ENCODE measurements around the gene CDK11B.
A peak's percentile ranks its signal among the peaks of the same experiment; 100 is the strongest.
"Not testable (repeated sequence)": the region's sequence is repeated elsewhere in the genome, so short reads cannot be mapped to it uniquely, and the experiment has no call there.

CDK11B gene

GRCh38 chr1:1658583-1659549, at the start of gene CDK11B:
CDK11B (minus strand) TSS chr1:1659004; CDS start chr1:1657485, 1,519 bp downstream.
- not testable (repeated sequence) for H3K4me1 ChIP-seq (ENCODE audit: insufficient read depth, low read length)
- peak within 1 kb of the TSS; percentile 88 for H3K27ac ChIP-seq (ENCODE audit: low read depth, low read length)

GRCh38 chr1:1707897-1708296, 49.1 kb upstream of the CDK11B start:
- H3K9me3 ChIP-seq (ENCODE audit: low read length); H3K27ac ChIP-seq (ENCODE audit: low read depth, low read length); H3K36me3 ChIP-seq (ENCODE audit: insufficient read depth, low read length); H3K9ac ChIP-seq (ENCODE audit: low read length); H3K27me3 ChIP-seq (ENCODE audit: control insufficient read depth in 1 of 2, insufficient read depth in 2 of 2, low read length in 2 of 2); H3K4me1 ChIP-seq (ENCODE audit: insufficient read depth, low read length); H3K4me3 ChIP-seq (ENCODE audit: low read depth in 1 of 2, low read length in 2 of 2): not testable (repeated sequence)

More at GRCh38 chr1:1658583-1659549, at the start of gene CDK11B:
- Histone ChIP-seq H3K36me3 (ENCODE audit: insufficient read depth, low read length) (peaks cover 21% of the 10 kb centered on the region), H3K4me3 (ENCODE audit: low read depth in 1 of 2, low read length in 2 of 2) (peak within 1 kb of the TSS; percentile 55 to 71)
- H3K27me3 ChIP-seq (ENCODE audit: control insufficient read depth in 1 of 2, insufficient read depth in 2 of 2, low read length in 2 of 2); H3K9me3 ChIP-seq (ENCODE audit: low read length); H3K9ac ChIP-seq (ENCODE audit: low read length): not testable (repeated sequence)

- not testable (repeated sequence) for H3K4me3 ChIP-seq (ENCODE audit: low read depth in 1 of 2, low read length in 2 of 2); H3K4me1 ChIP-seq (ENCODE audit: insufficient read depth, low read length); H3K36me3 ChIP-seq (ENCODE audit: insufficient read depth, low read length); H3K27me3 ChIP-seq (ENCODE audit: control insufficient read depth in 1 of 2, insufficient read depth in 2 of 2, low read length in 2 of 2); H3K9me3 ChIP-seq (ENCODE audit: low read length); H3K27ac ChIP-seq (ENCODE audit: low read depth, low read length); H3K9ac ChIP-seq (ENCODE audit: low read length)
Observed at GRCh38 chr1:1707241-1707640, 48.4 kb upstream of the CDK11B start.

GRCh38 chr1:1705623-1706022, 46.8 kb upstream of the CDK11B start:
- H3K9me3 ChIP-seq (ENCODE audit: low read length); H3K27ac ChIP-seq (ENCODE audit: low read depth, low read length); H3K27me3 ChIP-seq (ENCODE audit: control insufficient read depth in 1 of 2, insufficient read depth in 2 of 2, low read length in 2 of 2); H3K4me3 ChIP-seq (ENCODE audit: low read depth in 1 of 2, low read length in 2 of 2); H3K36me3 ChIP-seq (ENCODE audit: insufficient read depth, low read length); H3K4me1 ChIP-seq (ENCODE audit: insufficient read depth, low read length); H3K9ac ChIP-seq (ENCODE audit: low read length): not testable (repeated sequence)

- H3K27ac ChIP-seq (ENCODE audit: low read depth, low read length); H3K9ac ChIP-seq (ENCODE audit: low read length); H3K4me1 ChIP-seq (ENCODE audit: insufficient read depth, low read length); H3K4me3 ChIP-seq (ENCODE audit: low read depth in 1 of 2, low read length in 2 of 2); H3K27me3 ChIP-seq (ENCODE audit: control insufficient read depth in 1 of 2, insufficient read depth in 2 of 2, low read length in 2 of 2); H3K36me3 ChIP-seq (ENCODE audit: insufficient read depth, low read length); H3K9me3 ChIP-seq (ENCODE audit: low read length): not testable (repeated sequence)
Observed at GRCh38 chr1:1704284-1704957, 45.6 kb upstream of the CDK11B start.

- Histone ChIP-seq H3K27me3 (ENCODE audit: control insufficient read depth in 1 of 2, insufficient read depth in 2 of 2, low read length in 2 of 2) (no peaks in the 10 kb centered on the region), H3K36me3 (ENCODE audit: insufficient read depth, low read length) (peaks cover 4% of the 10 kb centered on the region), H3K4me3 (ENCODE audit: low read depth in 1 of 2, low read length in 2 of 2) (no peak overlapping the region), H3K9me3 (ENCODE audit: low read length) (no peaks in the 10 kb centered on the region), H3K27ac (ENCODE audit: low read depth, low read length) (no peak overlapping the region), H3K4me1 (ENCODE audit: insufficient read depth, low read length) (no peaks in the 10 kb centered on the region), H3K9ac (ENCODE audit: low read length) (no peak overlapping the region)
Observed at GRCh38 chr1:1703796-1704195, 45.0 kb upstream of the CDK11B start.

- H3K36me3 ChIP-seq (ENCODE audit: insufficient read depth, low read length); H3K27me3 ChIP-seq (ENCODE audit: control insufficient read depth in 1 of 2, insufficient read depth in 2 of 2, low read length in 2 of 2); H3K9me3 ChIP-seq (ENCODE audit: low read length); H3K4me3 ChIP-seq (ENCODE audit: low read depth in 1 of 2, low read length in 2 of 2); H3K4me1 ChIP-seq (ENCODE audit: insufficient read depth, low read length); H3K27ac ChIP-seq (ENCODE audit: low read depth, low read length); H3K9ac ChIP-seq (ENCODE audit: low read length): not testable (repeated sequence)
Observed at GRCh38 chr1:1702506-1702905, 43.7 kb upstream of the CDK11B start.

- H3K4me3 ChIP-seq (ENCODE audit: low read depth in 1 of 2, low read length in 2 of 2); H3K9me3 ChIP-seq (ENCODE audit: low read length); H3K4me1 ChIP-seq (ENCODE audit: insufficient read depth, low read length); H3K36me3 ChIP-seq (ENCODE audit: insufficient read depth, low read length); H3K9ac ChIP-seq (ENCODE audit: low read length); H3K27me3 ChIP-seq (ENCODE audit: control insufficient read depth in 1 of 2, insufficient read depth in 2 of 2, low read length in 2 of 2); H3K27ac ChIP-seq (ENCODE audit: low read depth, low read length): not testable (repeated sequence)
Observed at GRCh38 chr1:1700557-1700956, 41.8 kb upstream of the CDK11B start.

- not testable (repeated sequence) for H3K27me3 ChIP-seq (ENCODE audit: control insufficient read depth in 1 of 2, insufficient read depth in 2 of 2, low read length in 2 of 2); H3K9ac ChIP-seq (ENCODE audit: low read length); H3K4me3 ChIP-seq (ENCODE audit: low read depth in 1 of 2, low read length in 2 of 2); H3K27ac ChIP-seq (ENCODE audit: low read depth, low read length); H3K4me1 ChIP-seq (ENCODE audit: insufficient read depth, low read length); H3K36me3 ChIP-seq (ENCODE audit: insufficient read depth, low read length); H3K9me3 ChIP-seq (ENCODE audit: low read length)
Observed at GRCh38 chr1:1700067-1700466, 41.3 kb upstream of the CDK11B start.

- H3K4me1 ChIP-seq (ENCODE audit: insufficient read depth, low read length); H3K4me3 ChIP-seq (ENCODE audit: low read depth in 1 of 2, low read length in 2 of 2); H3K36me3 ChIP-seq (ENCODE audit: insufficient read depth, low read length); H3K27ac ChIP-seq (ENCODE audit: low read depth, low read length); H3K9me3 ChIP-seq (ENCODE audit: low read length); H3K9ac ChIP-seq (ENCODE audit: low read length); H3K27me3 ChIP-seq (ENCODE audit: control insufficient read depth in 1 of 2, insufficient read depth in 2 of 2, low read length in 2 of 2): not testable (repeated sequence)
Observed at GRCh38 chr1:1699061-1699460, 40.3 kb upstream of the CDK11B start.

- H3K27me3 ChIP-seq (ENCODE audit: control insufficient read depth in 1 of 2, insufficient read depth in 2 of 2, low read length in 2 of 2); H3K9me3 ChIP-seq (ENCODE audit: low read length); H3K9ac ChIP-seq (ENCODE audit: low read length); H3K27ac ChIP-seq (ENCODE audit: low read depth, low read length); H3K4me1 ChIP-seq (ENCODE audit: insufficient read depth, low read length); H3K4me3 ChIP-seq (ENCODE audit: low read depth in 1 of 2, low read length in 2 of 2); H3K36me3 ChIP-seq (ENCODE audit: insufficient read depth, low read length): not testable (repeated sequence)
Observed at GRCh38 chr1:1697358-1698183, 38.8 kb upstream of the CDK11B start.

Measured in muscle layer of colon (tissue), 2 donors.